TTC549 (cell line): ENCODE results near the gene ARMC10.
"Not testable (repeated sequence)": the region's sequence is repeated elsewhere in the genome, so short reads cannot be mapped to it uniquely, and the experiment has no call there.

ENCODE experiments used
- FAIRE-seq: peaks from 2 replicates; lab custom pipeline; 2012; peaks lifted over from hg19 to GRCh38; lab: Jason Lieb, UNC

The ARMC10 gene

DNA sequence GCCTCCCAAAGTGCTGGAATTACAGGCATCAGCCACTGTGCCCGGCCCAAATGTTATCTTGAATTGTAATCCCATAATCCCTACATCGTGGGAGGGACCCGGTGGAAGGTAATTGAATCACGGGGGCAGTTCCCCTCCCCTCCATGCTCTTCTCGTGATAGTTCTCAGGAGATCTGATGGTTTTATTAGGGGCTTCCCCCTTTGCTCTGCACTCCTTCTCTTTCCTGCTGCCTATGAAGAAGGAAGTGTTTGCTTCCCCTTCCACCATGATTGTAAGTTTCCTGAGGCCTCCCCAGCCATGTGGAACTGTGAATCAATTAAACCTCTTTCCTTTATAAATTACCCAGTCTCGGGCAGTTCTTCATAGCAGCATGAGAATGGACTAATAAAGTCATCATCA is 3.3 kb downstream of the ARMC10 start:
- not testable (repeated sequence) for FAIRE-seq

DNA sequence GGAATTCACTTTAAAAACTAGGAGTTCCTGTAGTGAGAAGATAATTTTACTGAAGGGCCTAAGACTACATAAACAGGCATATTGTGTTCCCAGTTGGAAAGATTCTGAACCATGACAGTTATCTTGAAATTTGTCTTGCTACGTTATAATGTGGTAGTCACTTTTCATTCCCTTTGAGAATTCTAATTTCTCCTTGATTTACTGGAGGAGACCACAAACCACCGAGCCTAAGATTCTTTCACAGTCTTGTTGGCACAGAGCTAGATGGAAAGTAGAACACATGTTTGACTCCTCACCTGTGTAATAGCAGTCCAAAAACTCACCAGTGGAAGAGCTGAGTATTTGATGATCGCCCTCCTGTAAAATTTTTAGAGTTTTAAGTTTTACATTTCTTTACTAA is 4.9 kb downstream of the ARMC10 start:
- no peak for FAIRE-seq

DNA sequence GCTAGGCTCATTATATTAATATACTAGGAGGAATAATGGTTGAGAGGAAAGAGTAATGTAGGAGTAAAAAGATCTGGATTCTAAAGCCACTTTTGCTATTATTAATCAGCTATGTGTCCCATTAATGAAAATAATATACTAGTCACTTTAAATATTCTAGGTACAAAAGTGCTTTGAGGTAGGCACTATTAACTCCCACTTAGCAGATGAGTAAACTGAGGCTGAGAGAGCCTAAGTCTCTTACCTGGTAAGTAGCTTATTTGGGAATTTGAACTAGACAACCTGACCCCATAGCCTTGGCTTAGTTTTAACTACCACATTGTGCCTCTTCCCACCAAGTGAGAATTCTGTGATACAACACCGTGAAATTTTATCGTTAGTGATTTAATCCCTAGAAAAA is 6.0 kb downstream of the ARMC10 start:
- FAIRE-seq: no peak

DNA sequence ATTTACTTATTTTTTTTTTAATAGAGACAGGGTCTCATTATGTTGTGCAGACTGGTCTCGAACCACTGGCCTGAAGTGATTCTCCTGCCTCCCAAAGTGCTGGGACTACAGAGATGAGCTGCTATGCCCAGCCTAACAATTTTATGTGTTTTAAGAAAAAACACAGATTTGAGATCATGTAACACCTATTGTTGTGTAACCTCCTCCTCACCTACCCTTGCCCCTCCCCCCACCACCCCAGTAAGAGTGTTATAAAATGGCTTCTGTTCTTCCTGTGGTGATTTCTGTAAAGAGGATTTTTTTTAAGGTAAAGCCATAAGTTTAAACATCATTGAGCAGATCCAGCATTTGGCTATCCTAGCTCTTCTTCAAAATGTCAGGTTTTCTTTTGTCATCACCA is 7.6 kb downstream of the ARMC10 start:
- FAIRE-seq: no peak

DNA sequence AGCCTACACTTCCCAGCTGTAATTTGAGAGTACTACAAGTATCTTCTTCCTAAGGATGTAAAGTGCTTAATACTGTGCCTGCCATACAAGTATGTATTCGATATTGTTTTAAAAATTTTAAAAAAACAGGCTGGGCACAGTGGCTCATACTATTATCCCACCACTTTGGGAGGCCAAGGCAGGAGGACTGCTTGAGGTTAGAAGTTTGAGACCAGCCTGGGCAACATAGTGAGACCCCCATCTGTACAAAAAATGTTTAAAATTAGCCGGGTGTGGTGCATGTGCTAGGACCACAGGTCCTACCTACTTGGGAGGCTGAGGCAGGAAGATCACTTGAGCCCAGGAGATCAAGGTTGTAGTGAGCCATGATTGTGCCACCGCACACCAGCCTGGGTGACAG is 8.3 kb downstream of the ARMC10 start:
- no peak for FAIRE-seq

DNA sequence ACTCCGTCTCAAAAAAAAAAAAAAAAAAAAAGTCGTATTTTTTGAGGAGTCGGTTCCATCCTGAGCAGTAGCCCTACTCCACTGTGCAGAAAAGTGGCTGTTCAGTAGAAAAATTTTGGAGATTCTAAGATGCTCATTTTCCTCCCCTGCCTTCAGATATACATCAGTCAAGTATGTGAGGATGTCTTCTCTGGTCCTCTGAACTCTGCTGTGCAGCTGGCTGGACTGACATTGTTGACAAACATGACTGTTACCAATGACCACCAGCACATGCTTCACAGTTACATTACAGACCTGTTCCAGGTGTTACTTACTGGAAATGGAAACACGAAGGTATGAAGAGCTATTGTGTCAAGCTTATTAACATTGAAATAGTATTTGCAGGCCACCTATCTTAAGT is 17.4 kb downstream of the ARMC10 start:
- not testable (repeated sequence) for FAIRE-seq

DNA sequence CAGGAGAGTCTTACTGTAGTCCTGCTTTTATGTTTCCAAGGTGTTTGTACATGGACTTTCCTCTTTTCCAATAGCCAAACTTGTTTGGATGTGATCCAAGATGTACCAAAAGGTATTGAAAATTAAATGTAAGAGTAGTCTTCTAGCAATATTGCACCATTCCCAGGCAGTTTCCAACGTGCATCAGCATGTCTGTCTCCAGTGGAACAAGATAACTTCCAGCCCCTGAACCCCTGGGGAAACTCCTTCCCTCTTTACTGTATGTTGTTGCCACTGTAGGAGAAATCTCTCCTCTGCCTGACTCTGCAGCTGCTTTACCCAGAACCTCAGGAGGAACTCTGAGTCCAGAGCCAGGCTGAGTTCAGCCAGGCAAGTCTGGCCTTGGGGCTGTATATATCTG is 18.5 kb downstream of the ARMC10 start:
- FAIRE-seq: no peak

DNA sequence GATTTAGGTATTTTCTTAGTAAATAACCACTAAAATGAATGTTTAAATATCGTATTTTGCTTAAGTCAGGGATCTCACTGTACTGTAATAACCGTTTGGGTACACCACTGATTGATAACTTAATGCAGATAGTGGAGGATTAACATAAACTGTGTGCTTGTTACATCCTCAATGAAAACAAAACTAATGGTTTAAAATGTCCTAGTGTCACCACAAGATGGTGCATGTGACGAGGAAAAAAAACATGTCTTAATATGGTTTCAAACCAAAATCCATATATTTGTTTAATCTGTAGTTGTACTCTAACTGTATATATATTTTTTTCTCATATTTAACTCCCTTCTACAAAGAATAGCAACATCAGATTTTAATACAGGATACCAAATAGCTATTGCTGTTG is 19.2 kb downstream of the ARMC10 start:
- FAIRE-seq: no peak

DNA sequence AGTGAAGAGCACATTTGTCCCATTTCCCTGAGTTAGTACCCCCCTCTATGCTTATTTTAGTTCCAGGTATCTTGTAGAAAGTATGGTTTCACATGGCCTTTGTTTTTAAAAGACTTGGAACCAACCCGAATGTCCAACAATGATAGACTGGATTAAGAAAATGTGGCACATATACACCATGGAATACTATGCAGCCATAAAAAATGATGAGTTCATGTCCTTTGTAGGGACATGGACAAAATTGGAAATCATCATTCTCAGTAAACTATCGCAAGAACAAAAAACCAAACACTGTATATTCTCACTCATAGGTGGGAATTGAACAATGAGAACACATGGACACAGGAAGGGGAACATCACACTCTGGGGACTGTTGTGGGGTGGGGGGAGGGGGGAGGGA is 20.6 kb downstream of the ARMC10 start:
- FAIRE-seq: not testable (repeated sequence)

DNA sequence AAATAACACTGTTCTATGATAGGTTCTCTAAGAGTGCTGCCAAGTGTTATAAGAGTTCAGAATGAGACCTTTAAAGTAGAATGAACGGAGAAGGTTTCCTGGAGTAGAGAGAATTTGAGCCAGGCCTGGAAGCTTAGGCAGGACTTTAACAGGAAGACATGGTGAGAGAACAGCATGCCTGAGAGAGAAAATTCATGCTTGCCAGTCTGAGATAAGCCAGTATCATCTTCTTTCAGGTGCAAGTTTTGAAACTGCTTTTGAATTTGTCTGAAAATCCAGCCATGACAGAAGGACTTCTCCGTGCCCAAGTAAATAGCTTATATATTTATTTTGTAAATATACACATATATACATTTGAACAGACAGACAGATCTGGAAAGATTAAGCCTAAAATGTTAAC is 22.1 kb downstream of the ARMC10 start:
- FAIRE-seq: no peak

DNA sequence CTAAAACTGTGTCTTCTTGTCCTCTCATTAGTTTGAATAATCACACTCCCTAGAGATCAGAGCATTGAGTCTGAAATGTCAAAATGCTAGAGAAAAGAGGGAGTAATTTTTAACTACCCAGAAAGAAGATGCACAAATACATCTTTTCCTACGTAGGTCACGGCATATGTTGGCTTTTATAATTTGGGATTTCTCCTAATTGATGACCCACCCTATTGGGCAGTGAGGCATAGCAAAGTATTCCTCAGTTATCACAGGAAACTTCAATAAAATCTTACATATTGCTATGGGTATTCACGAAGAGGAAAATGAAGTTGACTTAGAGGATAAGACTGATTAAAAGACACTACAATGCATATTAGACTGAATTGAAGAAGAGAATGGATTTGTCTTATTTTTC is 25.4 kb downstream of the ARMC10 start:
- FAIRE-seq: no peak

DNA sequence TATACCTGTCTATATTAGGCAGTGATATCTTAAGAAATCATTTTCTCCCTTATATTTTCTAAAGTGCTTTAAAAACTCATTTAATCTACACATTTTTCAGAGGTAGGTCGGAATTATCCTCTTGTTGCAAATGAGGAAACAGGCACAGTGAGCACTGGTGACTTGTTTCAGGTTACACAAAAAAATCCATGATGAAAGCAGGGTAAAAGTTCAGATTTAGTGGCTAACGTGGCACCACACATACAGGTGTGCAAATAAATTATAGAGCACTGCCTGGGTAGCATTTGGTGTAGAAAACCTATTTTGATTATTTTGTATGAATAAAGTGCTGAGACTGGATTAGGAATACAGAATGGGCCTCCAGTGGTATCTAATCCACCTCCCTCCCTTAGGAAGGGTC is 26.6 kb downstream of the ARMC10 start:
- no peak for FAIRE-seq

DNA sequence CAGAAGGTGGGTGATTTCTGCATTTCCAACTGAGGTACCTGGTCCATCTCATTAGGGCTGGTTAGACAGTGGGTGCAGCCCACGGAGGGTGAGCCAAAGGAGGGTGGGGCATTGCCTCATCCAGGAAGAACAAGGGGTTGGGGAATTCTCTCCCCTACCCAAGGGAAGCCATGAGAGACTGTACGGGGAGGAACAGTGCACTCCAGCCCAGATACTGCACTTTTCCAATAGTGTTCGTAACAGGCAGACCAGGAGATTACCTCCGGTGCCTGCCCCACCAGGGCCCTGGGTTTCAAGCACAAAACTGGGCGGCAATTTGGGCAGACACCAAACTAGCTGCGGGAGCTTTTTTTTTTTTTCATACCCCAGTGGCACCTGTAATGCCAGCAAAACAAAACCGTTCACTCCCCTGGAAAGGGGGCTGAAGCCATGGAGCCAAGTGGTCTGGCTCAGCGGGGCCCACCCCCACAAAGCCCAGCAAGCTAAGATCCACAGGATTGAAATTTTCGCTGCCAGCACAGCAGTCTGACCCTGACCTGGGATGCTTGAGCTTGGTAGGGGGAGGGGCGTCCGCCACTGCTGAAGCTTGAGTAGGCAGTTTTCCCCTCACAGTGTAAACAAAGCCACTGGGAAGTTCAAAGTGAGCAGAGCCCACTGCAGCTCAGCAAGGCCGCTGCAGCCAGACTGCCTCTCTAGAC is 31.2 kb downstream of the ARMC10 start:
- no peak for FAIRE-seq

DNA sequence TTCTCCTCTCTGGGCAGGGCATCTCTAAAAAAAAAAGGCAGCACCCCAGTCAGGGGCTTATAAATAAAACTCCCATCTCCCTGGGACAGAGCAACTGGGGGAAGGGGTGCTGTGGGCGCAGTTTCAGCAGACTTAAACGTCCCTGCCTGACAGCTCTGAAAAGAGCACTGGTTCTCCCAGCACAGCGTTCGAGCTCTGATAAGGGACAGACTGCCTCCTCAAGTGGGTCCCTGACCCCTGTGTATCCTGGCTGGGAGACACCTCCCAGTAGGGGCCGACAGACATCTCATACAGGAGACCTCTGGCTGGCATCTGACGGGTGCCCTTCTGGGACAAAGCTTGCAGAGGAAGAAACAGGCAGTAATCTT is 31.7 kb downstream of the ARMC10 start:
- not testable (repeated sequence) for FAIRE-seq

DNA sequence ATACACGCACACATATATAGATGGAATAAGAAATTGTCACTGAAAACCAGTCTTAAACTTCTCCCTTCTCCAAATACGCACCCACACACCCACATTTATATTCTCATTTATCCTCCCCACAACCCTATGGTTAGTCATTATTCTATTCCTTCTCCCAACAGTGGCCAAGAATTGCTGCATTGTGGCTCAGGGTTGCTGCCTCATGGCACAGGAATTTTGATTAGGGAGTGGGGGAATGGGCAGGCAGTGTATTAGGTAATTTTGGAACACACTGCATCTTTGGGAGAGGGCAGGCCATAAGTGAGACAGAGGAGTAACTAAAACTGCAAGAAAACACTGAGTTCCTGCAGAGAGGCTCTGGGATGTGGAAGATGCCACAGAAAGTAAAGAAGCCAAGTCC is 38.2 kb downstream of the ARMC10 start:
- no peak for FAIRE-seq

DNA sequence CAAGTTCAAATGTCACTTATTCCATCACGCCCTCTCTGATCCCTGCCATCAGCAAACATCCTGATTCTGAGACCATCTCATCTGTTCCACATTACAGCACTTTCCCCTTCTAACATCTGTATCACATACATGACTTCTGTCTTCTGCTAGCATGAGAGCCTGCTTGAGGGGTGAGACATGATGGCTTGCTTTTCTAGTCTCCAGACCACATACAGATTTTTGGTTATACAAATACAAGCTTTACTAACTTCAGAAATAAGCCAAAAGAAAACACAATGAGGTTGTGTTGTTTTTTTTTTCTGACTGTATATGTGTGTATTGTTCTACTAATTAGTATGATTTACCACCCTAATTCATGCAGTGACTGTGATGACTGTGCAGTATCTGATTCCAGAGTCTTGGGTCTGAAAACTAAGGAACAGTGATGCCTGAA is 39.7 kb downstream of the ARMC10 start:
- FAIRE-seq: no peak

DNA sequence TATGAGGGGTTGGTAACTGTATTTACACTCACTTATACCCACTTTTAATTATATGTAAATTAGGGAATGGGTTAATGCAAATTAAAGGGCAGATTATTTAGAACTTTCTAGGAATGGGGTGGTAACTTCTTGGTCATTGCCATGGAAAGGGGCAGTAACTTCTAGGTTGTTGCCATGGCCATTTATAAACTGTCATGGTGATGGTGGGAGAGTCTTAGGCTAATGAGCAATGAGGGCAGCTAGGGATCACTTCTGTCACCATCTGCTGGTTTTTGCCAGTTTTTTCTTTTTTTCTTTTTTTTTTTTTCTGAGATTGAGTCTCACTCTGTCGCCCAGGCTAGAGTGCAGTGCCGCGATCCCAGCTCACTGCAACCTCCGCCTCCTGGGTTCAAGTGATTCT is 40.8 kb downstream of the ARMC10 start:
- no peak for FAIRE-seq

DNA sequence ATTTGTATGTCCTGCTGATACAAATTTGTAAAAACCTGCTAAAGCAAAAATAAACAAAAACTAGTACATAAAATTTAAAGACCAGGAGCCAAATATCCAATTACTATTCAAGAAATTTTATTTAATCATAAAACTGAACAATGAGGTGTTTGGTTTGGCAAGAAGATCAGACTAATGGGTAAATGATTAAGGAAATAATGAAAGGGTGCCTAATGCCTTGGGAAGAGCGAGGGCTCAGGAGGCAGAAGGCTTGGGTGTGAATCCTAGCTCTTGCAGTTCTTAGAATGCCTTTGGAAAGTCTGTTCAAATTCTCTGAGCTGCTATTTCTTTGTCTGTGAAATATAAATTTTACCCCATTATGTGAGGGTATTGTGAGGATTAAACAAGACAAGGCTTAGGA is 41.6 kb downstream of the ARMC10 start:
- FAIRE-seq: no peak

DNA sequence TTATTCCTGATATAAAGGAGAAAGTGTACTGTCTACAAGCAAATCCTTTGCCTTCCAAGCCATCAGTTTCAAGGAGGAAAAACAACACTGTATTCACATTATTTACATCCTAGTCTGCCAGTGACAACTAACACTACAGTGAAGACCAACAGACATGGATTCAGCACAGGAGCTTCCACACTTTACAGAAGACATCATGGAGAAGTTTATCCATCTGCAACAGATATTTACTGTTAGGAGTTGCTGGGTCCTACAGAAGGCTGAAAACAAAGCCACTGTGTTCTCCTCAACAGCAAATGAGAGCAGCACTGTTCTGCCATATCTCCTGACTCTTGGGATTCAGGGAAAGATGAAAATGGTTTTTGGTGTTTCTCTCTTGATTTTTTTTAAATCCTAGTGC is 42.1 kb downstream of the ARMC10 start:
- FAIRE-seq: no peak

DNA sequence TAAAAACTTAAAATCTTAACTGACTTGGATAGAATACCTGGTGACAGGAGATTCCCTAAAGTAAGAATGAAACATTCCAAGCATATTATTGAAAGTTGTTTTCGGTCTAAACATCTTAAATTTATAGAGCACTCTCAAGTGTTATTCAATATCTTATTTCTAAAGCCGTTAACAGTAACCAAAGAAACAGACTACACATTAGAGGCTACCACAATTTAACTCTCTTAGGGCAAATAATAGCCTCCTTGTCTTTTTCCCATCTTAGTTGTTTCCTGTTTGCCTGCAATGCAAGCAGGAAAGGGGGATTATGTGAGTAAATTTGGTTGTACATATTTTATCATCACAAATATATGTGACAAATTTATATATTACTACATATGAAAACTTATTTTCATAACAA is 42.5 kb downstream of the ARMC10 start:
- no peak for FAIRE-seq

DNA sequence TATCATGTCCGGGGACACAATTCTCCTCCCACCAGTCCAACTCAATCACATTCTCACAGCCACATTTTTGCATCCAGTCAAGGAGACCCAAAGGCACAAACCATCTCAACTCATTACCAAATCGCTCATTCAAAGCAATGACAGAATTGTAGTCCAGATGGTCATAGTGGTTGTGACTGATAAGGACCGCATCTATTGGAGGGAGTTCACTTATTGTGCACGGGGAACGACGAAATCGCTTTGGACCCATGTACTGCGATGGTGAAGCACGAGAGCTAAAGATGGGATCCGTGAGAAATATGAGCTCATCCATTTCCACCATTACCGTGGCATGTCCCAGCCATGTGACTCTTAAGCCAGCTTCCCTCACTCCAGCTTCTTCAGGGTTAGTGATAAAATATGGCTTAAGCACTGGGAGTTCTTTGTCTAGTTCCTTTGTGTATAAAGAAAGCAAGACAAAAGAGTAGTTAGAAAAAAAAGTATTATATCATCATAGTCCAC is 44.9 kb downstream of the ARMC10 start:
- FAIRE-seq: no peak

DNA sequence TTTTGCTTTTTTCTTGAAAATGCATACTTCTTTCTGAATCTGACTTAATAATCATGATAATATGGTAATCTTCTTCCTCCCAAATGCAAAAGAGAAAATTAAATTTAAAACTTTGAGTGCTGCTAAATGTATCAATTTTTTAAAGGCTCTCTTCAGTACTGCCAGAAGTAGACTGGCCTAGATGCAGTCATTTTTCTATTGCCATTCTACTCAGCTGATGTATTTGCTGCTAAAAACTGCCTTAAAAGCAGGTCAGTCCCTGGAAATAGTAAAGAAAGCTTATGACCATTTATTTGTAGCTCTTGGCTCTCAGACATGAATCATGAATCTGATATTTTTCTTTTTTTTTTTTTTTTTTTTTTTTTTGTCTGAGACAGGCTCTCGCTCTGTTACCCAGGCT is 45.4 kb downstream of the ARMC10 start:
- no peak for FAIRE-seq

DNA sequence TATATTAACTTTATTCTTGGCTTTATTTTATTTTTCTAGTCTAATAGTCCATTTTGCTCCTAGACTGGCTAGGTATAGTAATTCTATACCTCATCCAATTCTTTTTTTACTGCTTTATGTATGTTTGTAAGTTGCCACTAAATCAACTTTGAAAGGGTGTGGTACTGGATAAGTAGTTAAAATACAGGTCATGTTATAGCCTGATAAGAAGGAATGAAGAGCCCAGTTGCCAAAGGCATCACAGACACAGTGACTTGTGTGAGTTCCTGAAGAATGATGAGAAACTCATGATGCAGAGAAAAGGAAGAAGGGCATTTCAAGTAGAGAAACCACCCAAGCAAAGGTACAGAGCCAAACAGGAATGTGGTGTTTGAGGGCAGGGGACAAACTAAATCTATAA is 46.7 kb downstream of the ARMC10 start:
- no peak for FAIRE-seq

DNA sequence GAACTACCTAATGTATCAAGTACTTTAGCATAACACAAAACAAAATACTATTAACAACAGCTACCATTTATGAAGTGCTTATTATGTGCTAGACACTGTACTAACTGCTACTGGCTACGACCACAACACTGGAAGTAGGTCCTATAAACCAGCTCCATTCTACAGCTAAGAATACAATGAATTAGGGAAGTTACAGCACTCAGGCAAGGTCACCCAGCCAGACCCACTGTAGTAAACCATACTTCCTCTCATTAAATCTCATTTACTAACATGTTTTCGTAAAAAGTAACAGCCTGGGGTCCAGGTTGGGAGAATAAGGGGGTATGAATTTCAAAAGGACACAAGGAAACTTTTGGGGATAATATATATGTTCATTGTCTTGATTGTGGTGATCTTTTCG is 48.6 kb downstream of the ARMC10 start:
- FAIRE-seq: no peak
